ENCODE measurements around the gene LDLRAD4.

The LDLRAD4 gene

GRCh38 chr18:13269013-13269280 is 50.4 kb downstream of the LDLRAD4 start:
- no peaks in the 10 kb centered on the region for H3K36me3 ChIP-seq (ENCODE audit: low read length)
- no peak overlapping the region for H3K4me2 ChIP-seq (ENCODE audit: low read depth, low read length, poor library complexity, severe bottlenecking)
- H2AFZ ChIP-seq (ENCODE audit: low read depth, low read length, severe bottlenecking): no peak overlapping the region
- H4K20me1 ChIP-seq (ENCODE audit: low read depth, low read length): no peaks in the 10 kb centered on the region
- TF ChIP-seq EZH2phosphoT487 (conservative IDR thresholded peaks at IDR 0.05; ENCODE audit: low read length): no peak
- TF ChIP-seq CTCF (IDR thresholded peaks at IDR 0.05; ENCODE audit: insufficient read depth, low read length, poor library complexity, severe bottlenecking): no peak
- H3K9me3 ChIP-seq (ENCODE audit: insufficient read depth, low read length): no peaks in the 10 kb centered on the region
- H3K9ac ChIP-seq (ENCODE audit: low read length): no peak overlapping the region
- no peaks in the 10 kb centered on the region for H3K27me3 ChIP-seq (ENCODE audit: low read length)
- no peaks in the 10 kb centered on the region for H3F3A ChIP-seq (ENCODE audit: insufficient read depth)
- no peaks in the 10 kb centered on the region for H3K79me2 ChIP-seq (ENCODE audit: insufficient read depth, low read length)
- no peak overlapping the region for H3K27ac ChIP-seq (ENCODE audit: low read depth, low read length)
- no peaks in the 10 kb centered on the region for H3K9me2 ChIP-seq (replicated peaks; ENCODE audit: insufficient read depth, low read length)
- no peak overlapping the region for H3K4me3 ChIP-seq (ENCODE audit: insufficient read depth, low read length, poor library complexity, severe bottlenecking)

GRCh38 chr18:13269521-13270011 is 51.0 kb downstream of the LDLRAD4 start:
- Histone ChIP-seq H3K9me3 (ENCODE audit: insufficient read depth, low read length) (no peaks in the 10 kb centered on the region), H3K79me2 (ENCODE audit: insufficient read depth, low read length) (no peaks in the 10 kb centered on the region), H4K20me1 (ENCODE audit: low read depth, low read length) (no peaks in the 10 kb centered on the region), H3K4me3 (ENCODE audit: insufficient read depth, low read length, poor library complexity, severe bottlenecking) (no peak overlapping the region), H2AFZ (ENCODE audit: low read depth, low read length, severe bottlenecking) (no peak overlapping the region), H3K9me2 (replicated peaks; ENCODE audit: insufficient read depth, low read length) (no peaks in the 10 kb centered on the region), H3K4me2 (ENCODE audit: low read depth, low read length, poor library complexity, severe bottlenecking) (no peak overlapping the region), H3K36me3 (ENCODE audit: low read length) (no peaks in the 10 kb centered on the region), H3F3A (ENCODE audit: insufficient read depth) (no peaks in the 10 kb centered on the region), H3K27ac (ENCODE audit: low read depth, low read length) (no peak overlapping the region), H3K27me3 (ENCODE audit: low read length) (no peaks in the 10 kb centered on the region), H3K9ac (ENCODE audit: low read length) (no peak overlapping the region)
- TF ChIP-seq EZH2phosphoT487 (conservative IDR thresholded peaks at IDR 0.05; ENCODE audit: low read length): no peak
- TF ChIP-seq CTCF (IDR thresholded peaks at IDR 0.05; ENCODE audit: insufficient read depth, low read length, poor library complexity, severe bottlenecking): no peak

- no peaks in the 10 kb centered on the region for H3F3A ChIP-seq (ENCODE audit: insufficient read depth)
- H4K20me1 ChIP-seq (ENCODE audit: low read depth, low read length): no peaks in the 10 kb centered on the region
- H2AFZ ChIP-seq (ENCODE audit: low read depth, low read length, severe bottlenecking): no peak overlapping the region
- TF ChIP-seq EZH2phosphoT487 (conservative IDR thresholded peaks at IDR 0.05; ENCODE audit: low read length) (no peak), CTCF (IDR thresholded peaks at IDR 0.05; ENCODE audit: insufficient read depth, low read length, poor library complexity, severe bottlenecking) (no peak)
- H3K9me3 ChIP-seq (ENCODE audit: insufficient read depth, low read length): no peaks in the 10 kb centered on the region
- no peak overlapping the region for H3K4me2 ChIP-seq (ENCODE audit: low read depth, low read length, poor library complexity, severe bottlenecking)
- no peak overlapping the region for H3K27ac ChIP-seq (ENCODE audit: low read depth, low read length)
- no peak overlapping the region for H3K9ac ChIP-seq (ENCODE audit: low read length)
- no peaks in the 10 kb centered on the region for H3K9me2 ChIP-seq (replicated peaks; ENCODE audit: insufficient read depth, low read length)
- H3K4me3 ChIP-seq (ENCODE audit: insufficient read depth, low read length, poor library complexity, severe bottlenecking): no peak overlapping the region
- no peaks in the 10 kb centered on the region for H3K36me3 ChIP-seq (ENCODE audit: low read length)
- H3K27me3 ChIP-seq (ENCODE audit: low read length): no peaks in the 10 kb centered on the region
- H3K79me2 ChIP-seq (ENCODE audit: insufficient read depth, low read length): no peaks in the 10 kb centered on the region
Observed at GRCh38 chr18:13270279-13270855, 51.8 kb downstream of the LDLRAD4 start.

Measured in SU-DHL-6 (cell line).